DND-41 (cell line): ENCODE results near the gene DDX56.

Experiments
- ATAC-seq: fragments of 200-7000 bp; cut with Tn5 transposase; 3 replicates; pipeline ENCODE4 v1.9.1; 2021; ENCODE audit warnings: low read depth; ENCODE audit not compliant: insufficient read depth
- DNase-seq: peaks from one replicate; pipeline ENCODE4 v3.0.0-alpha.2; 2020
- H2AFZ ChIP-seq: 2 replicates; pipeline ENCODE4 v1.6.0; 2012; ENCODE audit warnings: low read depth, low read length
- H3K27ac ChIP-seq: 2 replicates; pipeline ENCODE4 v1.5.1; 2012; ENCODE audit warnings: low read length, inconsistent platforms
- H3K27me3 ChIP-seq: fragments of 200-600 bp; sonication (generic); 2 replicates; pipeline ENCODE4 v1.6.0; 2012; ENCODE audit warnings: low read length, mild to moderate bottlenecking, inconsistent platforms; ENCODE audit not compliant: insufficient read depth, poor library complexity
- H3K36me3 ChIP-seq: 2 replicates; pipeline ENCODE4 v1.5.1; 2012; ENCODE audit warnings: low read length, inconsistent platforms; ENCODE audit not compliant: insufficient read depth
- H3K4me1 ChIP-seq: 2 replicates; pipeline ENCODE4 v1.5.1; 2012; ENCODE audit warnings: mild to moderate bottlenecking, low read length; ENCODE audit not compliant: insufficient read depth
- H3K4me2 ChIP-seq: 2 replicates; pipeline ENCODE4 v1.6.0; 2012; ENCODE audit warnings: mild to moderate bottlenecking, moderate library complexity, low read length, inconsistent platforms; ENCODE audit not compliant: insufficient read depth
- H3K4me3 ChIP-seq, 2 experiments: fragments of 200-600 bp in 1 of 2; shearing (Covaris generic) in 1 of 2; 2 replicates each; pipeline ENCODE4 v1.5.1; 2012 to 2016; ENCODE audit warnings: inconsistent platforms in 2 of 2, low read length in 2 of 2, mild to moderate bottlenecking in 2 of 2, low read depth in 1 of 2, moderate library complexity in 1 of 2
- H3K79me2 ChIP-seq: 2 replicates; pipeline ENCODE4 v1.6.0; 2012; ENCODE audit warnings: low read length, inconsistent platforms; ENCODE audit not compliant: insufficient read depth
- H3K9ac ChIP-seq: 2 replicates; pipeline ENCODE4 v1.6.0; 2012; ENCODE audit warnings: low read depth, mild to moderate bottlenecking, inconsistent platforms, low read length, moderate library complexity
- H3K9me3 ChIP-seq: 2 replicates; pipeline ENCODE4 v1.5.1; 2012; ENCODE audit warnings: low read length, moderate library complexity, mild to moderate bottlenecking, inconsistent platforms; ENCODE audit not compliant: insufficient read depth, severe bottlenecking
- H4K20me1 ChIP-seq: 2 replicates; pipeline ENCODE4 v1.6.0; 2012; ENCODE audit warnings: low read length; ENCODE audit not compliant: insufficient read depth
- EZH2 ChIP-seq: IDR thresholded peaks from 3 replicates; pipeline ENCODE4 v1.6.1; 2012; ENCODE audit warnings: borderline replicate concordance, low read depth, mild to moderate bottlenecking, moderate library complexity, low read length, inconsistent platforms; ENCODE audit not compliant: severe bottlenecking
- TF ChIP-seq, protein P1 (sequence below): IDR thresholded peaks from 2 replicates; pipeline ENCODE4 v1.5.1; 2012; ENCODE audit warnings: borderline replicate concordance, low read length, moderate library complexity, mild to moderate bottlenecking; ENCODE audit not compliant: poor library complexity, severe bottlenecking; ENCODE audit errors: extremely low read depth

The DDX56 gene

DNA sequence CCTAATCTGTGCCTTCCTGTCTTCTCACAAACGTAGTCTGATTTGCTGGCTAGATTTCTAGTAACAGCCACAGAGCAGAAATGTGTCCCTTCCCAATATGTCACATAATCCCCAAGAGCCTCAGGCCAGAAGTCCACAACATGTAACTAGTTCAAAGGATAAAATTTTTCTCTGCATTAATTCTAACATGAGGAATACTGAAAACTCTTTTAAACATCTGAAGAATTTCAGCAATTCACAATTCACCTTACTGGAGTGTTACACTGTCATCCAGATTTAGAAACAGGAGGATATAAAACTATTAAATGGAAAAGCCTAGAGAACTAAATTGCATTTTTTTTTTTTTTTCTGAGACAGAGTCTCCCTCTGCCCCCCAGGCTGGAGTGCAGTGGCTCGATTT, 2.5 kb upstream of the DDX56 start:
- TF ChIP-seq, protein P1, sequence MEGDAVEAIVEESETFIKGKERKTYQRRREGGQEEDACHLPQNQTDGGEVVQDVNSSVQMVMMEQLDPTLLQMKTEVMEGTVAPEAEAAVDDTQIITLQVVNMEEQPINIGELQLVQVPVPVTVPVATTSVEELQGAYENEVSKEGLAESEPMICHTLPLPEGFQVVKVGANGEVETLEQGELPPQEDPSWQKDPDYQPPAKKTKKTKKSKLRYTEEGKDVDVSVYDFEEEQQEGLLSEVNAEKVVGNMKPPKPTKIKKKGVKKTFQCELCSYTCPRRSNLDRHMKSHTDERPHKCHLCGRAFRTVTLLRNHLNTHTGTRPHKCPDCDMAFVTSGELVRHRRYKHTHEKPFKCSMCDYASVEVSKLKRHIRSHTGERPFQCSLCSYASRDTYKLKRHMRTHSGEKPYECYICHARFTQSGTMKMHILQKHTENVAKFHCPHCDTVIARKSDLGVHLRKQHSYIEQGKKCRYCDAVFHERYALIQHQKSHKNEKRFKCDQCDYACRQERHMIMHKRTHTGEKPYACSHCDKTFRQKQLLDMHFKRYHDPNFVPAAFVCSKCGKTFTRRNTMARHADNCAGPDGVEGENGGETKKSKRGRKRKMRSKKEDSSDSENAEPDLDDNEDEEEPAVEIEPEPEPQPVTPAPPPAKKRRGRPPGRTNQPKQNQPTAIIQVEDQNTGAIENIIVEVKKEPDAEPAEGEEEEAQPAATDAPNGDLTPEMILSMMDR, result no peak
- no peak for TF ChIP-seq EZH2
- H3K4me1 ChIP-seq, result peaks cover 52% of the 10 kb centered on the region
- H3K4me3 ChIP-seq, result no peak overlapping the region
- no peak for DNase-seq
- H4K20me1 ChIP-seq, result peaks cover 4% of the 10 kb centered on the region; the same call in 1 of the 2 replicates
- H3K27ac ChIP-seq, result no peak overlapping the region
- H3K4me2 ChIP-seq, result no peak overlapping the region
- no peak for ATAC-seq
- H3K27me3 ChIP-seq, result no peaks in the 10 kb centered on the region
- no peaks in the 10 kb centered on the region for H3K9me3 ChIP-seq
- no peak overlapping the region for H2AFZ ChIP-seq
- H3K36me3 ChIP-seq, result peaks cover 63% of the 10 kb centered on the region
- H3K79me2 ChIP-seq, result peaks cover 72% of the 10 kb centered on the region
- no peak overlapping the region for H3K9ac ChIP-seq

DNA sequence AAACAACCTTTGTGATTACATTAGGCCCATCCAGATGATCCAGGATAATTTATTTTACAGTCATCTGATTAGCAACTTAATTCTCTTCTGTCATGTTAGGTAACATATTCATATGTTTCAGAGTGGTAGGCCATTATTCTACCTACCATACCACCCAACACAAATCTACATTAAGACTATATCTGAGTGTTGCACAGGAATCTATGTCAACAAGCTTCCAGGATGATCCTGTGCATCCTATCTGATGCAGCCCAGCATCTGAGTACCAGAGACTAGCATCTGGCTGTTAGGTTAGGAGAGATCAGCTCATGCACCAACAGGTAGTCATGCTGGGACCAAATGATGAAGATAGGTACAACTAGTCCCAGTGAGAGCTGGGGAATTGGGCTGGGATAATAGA, 1.3 kb upstream of the DDX56 start:
- peak overlapping the region in 1 of 2 experiments; percentile 78; a peak in 2 of 4 replicates for H3K4me3 ChIP-seq
- peaks cover 64% of the 10 kb centered on the region for H3K36me3 ChIP-seq
- H3K27me3 ChIP-seq, result no peaks in the 10 kb centered on the region
- H3K9me3 ChIP-seq, result no peaks in the 10 kb centered on the region
- TF ChIP-seq EZH2, result no peak
- TF ChIP-seq, protein P1, result no peak
- no peak overlapping the region for H3K27ac ChIP-seq
- no peaks in the 10 kb centered on the region; the same call in 1 of the 2 replicates for H4K20me1 ChIP-seq
- ATAC-seq (no peak), DNase-seq (no peak)
- peak overlapping the region; percentile 87; the same call in 1 of the 2 replicates for H3K9ac ChIP-seq
- no peak overlapping the region for H2AFZ ChIP-seq
- peaks cover 60% of the 10 kb centered on the region for H3K79me2 ChIP-seq
- peaks cover 41% of the 10 kb centered on the region for H3K4me1 ChIP-seq
- peak overlapping the region; percentile 95 for H3K4me2 ChIP-seq

- TF ChIP-seq EZH2, result no peak
- Histone ChIP-seq H4K20me1 (peaks cover 6% of the 10 kb centered on the region; the same call in 1 of the 2 replicates), H3K27ac (peak overlapping the region; percentile 88), H3K79me2 (peaks cover 53% of the 10 kb centered on the region), H3K27me3 (no peaks in the 10 kb centered on the region), H3K9ac (peak overlapping the region; percentile 87), H3K4me2 (peak overlapping the region; percentile 95), H3K36me3 (peaks cover 64% of the 10 kb centered on the region), H3K4me3 (peak overlapping the region; percentile 78 to 82; a peak in 3 of 4 replicates), H3K4me1 (peaks cover 34% of the 10 kb centered on the region), H3K9me3 (no peaks in the 10 kb centered on the region), H2AFZ (peak overlapping the region; percentile 92)
- no peak for DNase-seq
- no peak for ATAC-seq
These were observed 672 bp upstream of the DDX56 start for GRCh38 chr7:44574287-44574872.

DNA sequence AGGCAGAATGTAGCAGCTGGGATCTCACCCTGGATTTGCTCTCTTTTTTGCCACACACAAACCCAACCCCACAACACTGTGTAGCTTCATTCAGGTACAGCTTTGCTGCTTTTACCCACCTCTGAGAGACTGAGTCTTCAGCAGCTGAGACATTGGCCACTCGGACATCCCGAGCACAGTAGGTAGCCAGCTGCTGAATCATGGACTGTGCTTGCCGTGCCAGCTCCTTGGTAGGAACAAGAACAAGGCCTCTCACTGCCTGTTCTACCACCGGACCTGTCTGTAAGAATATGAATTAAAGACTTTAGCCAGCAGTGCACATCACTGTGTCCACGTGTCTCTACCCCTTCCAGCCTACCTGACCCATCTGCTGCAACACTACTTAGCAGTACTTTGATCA, 937 bp downstream of the DDX56 start:
- Histone ChIP-seq H4K20me1 (peaks cover 22% of the 10 kb centered on the region; the same call in 1 of the 2 replicates), H3K9me3 (no peaks in the 10 kb centered on the region), H3K79me2 (peaks cover 42% of the 10 kb centered on the region), H3K4me1 (peaks cover 32% of the 10 kb centered on the region), H3K27me3 (no peaks in the 10 kb centered on the region), H3K36me3 (peaks cover 66% of the 10 kb centered on the region), H3K9ac (peak overlapping the region; percentile 87), H3K4me2 (peak overlapping the region; percentile 95), H3K27ac (peak overlapping the region; percentile 88), H3K4me3 (peak overlapping the region; percentile 78 to 82), H2AFZ (no peak overlapping the region)
- DNase-seq (no peak), ATAC-seq (no peak)
- TF ChIP-seq, protein P1, result no peak
- no peak for TF ChIP-seq EZH2
